Measurements from ENCODE around the gene MIA.

- TF ChIP-seq, protein P1, sequence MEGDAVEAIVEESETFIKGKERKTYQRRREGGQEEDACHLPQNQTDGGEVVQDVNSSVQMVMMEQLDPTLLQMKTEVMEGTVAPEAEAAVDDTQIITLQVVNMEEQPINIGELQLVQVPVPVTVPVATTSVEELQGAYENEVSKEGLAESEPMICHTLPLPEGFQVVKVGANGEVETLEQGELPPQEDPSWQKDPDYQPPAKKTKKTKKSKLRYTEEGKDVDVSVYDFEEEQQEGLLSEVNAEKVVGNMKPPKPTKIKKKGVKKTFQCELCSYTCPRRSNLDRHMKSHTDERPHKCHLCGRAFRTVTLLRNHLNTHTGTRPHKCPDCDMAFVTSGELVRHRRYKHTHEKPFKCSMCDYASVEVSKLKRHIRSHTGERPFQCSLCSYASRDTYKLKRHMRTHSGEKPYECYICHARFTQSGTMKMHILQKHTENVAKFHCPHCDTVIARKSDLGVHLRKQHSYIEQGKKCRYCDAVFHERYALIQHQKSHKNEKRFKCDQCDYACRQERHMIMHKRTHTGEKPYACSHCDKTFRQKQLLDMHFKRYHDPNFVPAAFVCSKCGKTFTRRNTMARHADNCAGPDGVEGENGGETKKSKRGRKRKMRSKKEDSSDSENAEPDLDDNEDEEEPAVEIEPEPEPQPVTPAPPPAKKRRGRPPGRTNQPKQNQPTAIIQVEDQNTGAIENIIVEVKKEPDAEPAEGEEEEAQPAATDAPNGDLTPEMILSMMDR (IDR thresholded peaks at IDR 0.05; ENCODE audit: low read length), result no peak
- TF ChIP-seq EZH2 (optimal IDR thresholded peaks at IDR 0.05; ENCODE audit: low read depth, low read length), result no peak
Observed at GRCh38 chr19:40736661-40737060, 38.7 kb upstream of the MIA start.

All from MM.1S (cell line).